GM18519 (cell line): ENCODE data around the gene TDP1.

ENCODE experiments used
- ATAC-seq: cut with Tn5 transposase; IDR thresholded peaks from one replicate; pipeline ENCODE4 v1.9.1; 2021; ENCODE audit warnings: mild to moderate bottlenecking, moderate library complexity; ENCODE audit not compliant: unreplicated experiment, low FRiP score

Gene TDP1

GRCh38 chr14:89936654-89937185 is 19.0 kb upstream of the TDP1 start:
- ATAC-seq: no peak

- ATAC-seq: no peak
These were observed 13.8 kb upstream of the TDP1 start for GRCh38 chr14:89941830-89942377.

- ATAC-seq: no peak
These were observed 8.4 kb upstream of the TDP1 start for GRCh38 chr14:89947344-89947743.

- no peak for ATAC-seq
These were observed 3.2 kb upstream of the TDP1 start for GRCh38 chr14:89952576-89952975.

- no peak for ATAC-seq
These were observed 2.1 kb upstream of the TDP1 start for GRCh38 chr14:89953602-89954001.

- ATAC-seq: peak; percentile 86
These were observed 1.4 kb upstream of the TDP1 start, which contains the start of gene EFCAB11 for GRCh38 chr14:89954070-89955021. EFCAB11 (minus strand) TSS chr14:89954730; CDS start chr14:89954660, 70 bp downstream.

GRCh38 chr14:89955022-89955744 is 544 bp upstream of the TDP1 start:
- peak; percentile 7 for ATAC-seq

GRCh38 chr14:89956661-89957009 is 908 bp downstream of the TDP1 start:
- ATAC-seq: no peak

- ATAC-seq: no peak
These were observed 1.6 kb downstream of the TDP1 start for GRCh38 chr14:89957376-89957775.

- ATAC-seq: no peak
These were observed 2.1 kb downstream of the TDP1 start for GRCh38 chr14:89957791-89958190.

GRCh38 chr14:89958966-89959365 is 3.2 kb downstream of the TDP1 start:
- ATAC-seq: no peak

- ATAC-seq: no peak
These were observed 4.2 kb downstream of the TDP1 start for GRCh38 chr14:89959853-89960445.

- ATAC-seq: no peak
These were observed 5.2 kb downstream of the TDP1 start for GRCh38 chr14:89960914-89961313.

GRCh38 chr14:89963288-89963978 is 7.7 kb downstream of the TDP1 start:
- no peak for ATAC-seq

- ATAC-seq: no peak
These were observed 10.1 kb downstream of the TDP1 start for GRCh38 chr14:89965839-89966238.

GRCh38 chr14:89973234-89973823 is 17.6 kb downstream of the TDP1 start:
- ATAC-seq: peak; percentile 64

- ATAC-seq: no peak
These were observed 21.9 kb downstream of the TDP1 start for GRCh38 chr14:89977668-89978067.

- ATAC-seq: no peak
These were observed 22.9 kb downstream of the TDP1 start for GRCh38 chr14:89978656-89979055.

- no peak for ATAC-seq
These were observed 27.6 kb downstream of the TDP1 start for GRCh38 chr14:89983375-89983774.
